GM18498 (cell line): Measurements from ENCODE around the gene ZBTB46.
"Not testable (repeated sequence)": the region's sequence is repeated elsewhere in the genome, so short reads cannot be mapped to it uniquely, and the experiment has no call there.

ENCODE experiments used
- ATAC-seq: cut with Tn5 transposase; IDR thresholded peaks from one replicate; pipeline ENCODE4 v1.9.1; 2021; ENCODE audit warnings: mild to moderate bottlenecking, moderate library complexity; ENCODE audit not compliant: unreplicated experiment

Gene ZBTB46, protein sequence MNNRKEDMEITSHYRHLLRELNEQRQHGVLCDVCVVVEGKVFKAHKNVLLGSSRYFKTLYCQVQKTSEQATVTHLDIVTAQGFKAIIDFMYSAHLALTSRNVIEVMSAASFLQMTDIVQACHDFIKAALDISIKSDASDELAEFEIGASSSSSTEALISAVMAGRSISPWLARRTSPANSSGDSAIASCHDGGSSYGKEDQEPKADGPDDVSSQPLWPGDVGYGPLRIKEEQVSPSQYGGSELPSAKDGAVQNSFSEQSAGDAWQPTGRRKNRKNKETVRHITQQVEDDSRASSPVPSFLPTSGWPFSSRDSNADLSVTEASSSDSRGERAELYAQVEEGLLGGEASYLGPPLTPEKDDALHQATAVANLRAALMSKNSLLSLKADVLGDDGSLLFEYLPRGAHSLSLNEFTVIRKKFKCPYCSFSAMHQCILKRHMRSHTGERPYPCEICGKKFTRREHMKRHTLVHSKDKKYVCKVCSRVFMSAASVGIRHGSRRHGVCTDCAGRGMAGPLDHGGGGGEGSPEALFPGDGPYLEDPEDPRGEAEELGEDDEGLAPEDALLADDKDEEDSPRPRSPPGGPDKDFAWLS

DNA sequence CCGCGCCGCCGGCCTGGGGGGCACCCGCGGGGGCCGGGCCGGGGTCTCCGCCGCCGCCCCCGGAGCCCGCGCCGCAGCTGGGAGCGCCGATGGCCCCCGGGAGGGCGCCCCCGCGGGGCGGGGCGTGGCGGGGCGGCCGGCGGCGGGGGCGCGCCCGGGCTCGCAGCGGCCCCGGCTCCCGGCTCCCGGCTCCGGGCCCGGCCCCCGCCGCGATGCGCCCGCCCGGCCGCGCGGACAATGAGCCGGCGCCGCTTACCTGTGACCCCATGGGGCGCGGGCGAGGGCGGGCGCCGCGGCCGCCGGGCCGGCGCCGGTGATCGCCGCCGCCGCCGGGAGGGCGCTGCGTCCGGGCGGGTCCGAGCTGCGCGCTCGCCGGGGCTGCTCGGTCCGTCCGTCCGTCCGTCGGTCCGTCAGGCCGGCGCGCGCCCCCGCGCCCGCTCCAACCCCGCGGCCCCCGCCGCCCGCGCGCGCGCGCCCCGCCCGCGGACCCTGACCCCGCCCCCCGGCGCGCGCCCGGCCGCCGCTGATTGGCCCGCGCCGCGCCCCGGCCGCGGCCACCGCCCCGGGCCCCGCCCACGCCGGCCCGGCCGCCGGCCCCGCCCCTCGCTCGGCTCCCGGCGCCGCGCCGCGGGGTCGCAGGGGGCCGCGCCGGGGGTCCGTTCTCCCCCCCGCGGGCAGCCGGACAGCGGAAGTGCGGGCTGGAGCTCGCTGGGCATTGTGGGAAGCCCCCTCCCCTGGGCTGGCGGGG is at the start of gene ZBTB46:
Gene ZBTB46 (minus strand): TSS at position 424 of the 748 bp plus-strand sequence. CDS start 40,507 bp downstream, outside the sequence.
- ATAC-seq: no peak

DNA sequence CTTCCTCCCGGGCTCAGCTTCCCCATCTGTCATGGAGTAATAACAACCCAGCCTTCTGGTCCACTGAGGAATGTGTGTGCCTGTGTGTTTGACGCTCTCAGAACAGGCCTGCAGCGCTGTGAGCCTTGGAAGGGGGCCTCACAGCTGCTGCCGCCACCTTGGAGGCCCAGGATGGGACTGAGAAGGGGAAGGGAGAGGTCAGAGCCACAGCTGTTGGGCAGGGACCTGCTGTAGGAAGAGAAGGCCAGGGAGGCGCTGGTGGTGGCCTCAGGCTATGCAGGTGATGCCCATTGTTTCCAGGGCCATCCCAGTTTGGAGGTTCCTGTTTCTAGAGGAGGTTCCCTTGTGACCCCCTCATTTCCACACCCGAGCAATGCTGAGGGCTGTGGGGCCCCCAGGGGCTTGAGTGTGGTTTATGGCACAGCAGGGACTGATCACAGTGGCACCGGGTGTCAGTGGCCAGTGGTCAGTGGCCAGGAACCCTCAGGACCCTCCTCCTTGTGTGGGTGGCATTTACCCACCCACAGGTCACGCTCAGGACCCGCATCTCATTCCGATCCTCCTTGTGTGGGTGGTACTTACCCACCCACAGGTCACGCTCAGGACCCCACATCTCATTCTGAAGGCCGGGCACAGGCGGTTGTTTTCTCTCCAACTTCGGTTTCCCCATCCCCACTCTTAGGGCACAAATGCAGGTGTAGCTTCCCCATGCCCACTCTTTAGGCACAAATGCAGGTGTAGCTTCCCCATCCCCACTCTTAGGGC is 48.0 kb upstream of the ZBTB46 start:
- no peak for ATAC-seq

DNA sequence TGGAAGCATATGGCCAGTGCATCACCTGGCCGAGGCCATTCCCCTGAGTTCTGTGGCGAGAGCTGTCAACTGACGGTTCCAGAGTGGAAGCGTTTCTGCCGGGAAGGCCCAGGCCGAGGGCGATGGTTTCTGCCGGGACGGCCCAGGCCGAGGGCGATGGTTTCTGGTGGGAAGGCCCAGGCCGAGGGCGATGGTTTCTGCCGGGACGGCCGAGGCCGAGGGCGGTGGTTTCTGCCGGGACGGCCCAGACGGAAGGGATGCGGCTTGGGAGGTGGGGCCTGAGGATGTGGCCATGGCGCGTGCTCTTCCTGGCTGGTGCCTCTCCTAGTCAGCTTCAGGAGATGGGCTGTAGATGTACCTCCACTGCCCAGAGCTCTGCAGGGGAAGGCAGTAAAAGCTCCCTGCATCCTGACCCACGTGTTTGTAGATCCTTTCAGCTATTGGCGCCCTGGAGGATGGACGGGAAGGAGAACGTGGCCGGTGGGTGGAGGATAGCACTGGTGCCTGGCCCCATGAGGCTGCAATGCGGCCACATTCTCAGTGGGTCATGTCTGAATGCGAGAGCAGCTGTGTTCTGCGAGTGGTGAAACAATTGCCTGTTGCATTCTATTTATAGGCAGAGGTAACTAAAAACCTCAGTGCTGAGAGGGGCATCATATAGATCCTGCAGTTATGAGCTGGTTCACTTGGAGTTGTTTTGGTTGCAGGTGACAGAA is 46.8 kb upstream of the ZBTB46 start:
- ATAC-seq: no peak

DNA sequence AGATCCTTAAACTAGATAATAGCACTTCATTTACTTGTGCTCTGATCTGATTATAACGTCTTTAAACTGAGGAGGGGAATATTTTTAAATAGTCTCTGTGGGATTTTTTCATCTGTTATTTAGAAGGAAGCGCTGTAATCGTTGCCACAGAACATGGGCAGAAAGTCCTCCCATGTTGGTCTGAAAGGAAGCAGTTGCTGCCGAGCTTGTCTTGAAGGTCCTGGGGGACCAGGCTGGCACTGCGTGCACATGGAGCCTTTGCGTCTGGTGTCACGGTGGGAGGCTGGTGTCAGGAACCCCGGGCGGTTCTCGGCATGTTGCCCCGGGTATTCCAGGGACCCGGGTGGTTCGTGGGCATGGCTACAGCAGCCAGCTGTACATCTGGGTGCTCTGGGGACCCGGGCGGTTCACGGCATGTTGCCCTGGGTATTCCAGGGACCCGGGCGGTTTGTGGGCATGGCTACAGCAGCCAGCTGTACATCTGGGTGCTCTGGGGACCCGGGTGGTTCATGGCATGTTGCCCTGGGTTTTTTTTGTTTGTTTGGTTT is 45.5 kb upstream of the ZBTB46 start:
- ATAC-seq: no peak

DNA sequence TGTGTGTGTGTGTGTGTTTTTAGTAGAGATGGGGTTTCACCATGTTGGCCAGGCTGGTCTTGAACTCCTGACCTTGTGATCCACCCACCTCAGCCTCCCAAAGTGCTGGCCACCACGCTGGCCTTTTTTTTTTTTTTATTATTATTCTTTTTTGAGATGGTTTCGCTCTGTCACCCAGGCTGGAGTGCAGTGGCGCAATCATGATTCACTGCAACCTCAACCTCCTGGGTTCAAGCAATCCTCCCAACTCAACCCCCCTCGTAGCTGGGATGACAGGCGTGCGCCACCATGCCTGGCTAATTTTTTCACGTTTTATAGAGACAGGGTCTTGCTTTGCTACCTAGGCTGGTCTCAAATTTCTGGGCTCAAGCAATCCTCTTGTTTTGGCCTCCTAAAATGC is 43.2 kb upstream of the ZBTB46 start:
- not testable (repeated sequence) for ATAC-seq

DNA sequence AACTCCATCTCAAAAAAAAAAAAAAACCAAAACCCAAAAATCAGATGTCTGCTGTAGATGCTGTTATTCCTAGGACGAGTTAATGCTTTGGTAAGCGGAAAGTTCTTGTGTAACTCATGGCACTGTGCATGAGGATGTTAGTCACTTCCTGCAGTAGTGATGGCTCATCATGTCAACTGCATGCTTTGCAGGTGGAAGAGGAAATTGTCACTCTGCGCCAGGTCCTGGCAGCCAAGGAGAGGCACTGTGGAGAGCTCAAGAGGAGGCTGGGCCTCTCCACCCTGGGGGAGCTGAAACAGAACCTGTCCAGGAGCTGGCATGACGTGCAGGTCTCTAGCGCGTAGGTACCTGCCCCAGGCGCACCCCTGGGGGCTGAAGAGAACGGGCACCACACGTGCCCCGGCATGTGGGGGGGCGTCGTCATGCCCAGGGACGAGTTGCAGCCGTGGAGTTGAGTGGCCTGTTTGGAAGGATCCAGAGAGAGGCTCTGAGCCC is 42.5 kb upstream of the ZBTB46 start:
- ATAC-seq: no peak

DNA sequence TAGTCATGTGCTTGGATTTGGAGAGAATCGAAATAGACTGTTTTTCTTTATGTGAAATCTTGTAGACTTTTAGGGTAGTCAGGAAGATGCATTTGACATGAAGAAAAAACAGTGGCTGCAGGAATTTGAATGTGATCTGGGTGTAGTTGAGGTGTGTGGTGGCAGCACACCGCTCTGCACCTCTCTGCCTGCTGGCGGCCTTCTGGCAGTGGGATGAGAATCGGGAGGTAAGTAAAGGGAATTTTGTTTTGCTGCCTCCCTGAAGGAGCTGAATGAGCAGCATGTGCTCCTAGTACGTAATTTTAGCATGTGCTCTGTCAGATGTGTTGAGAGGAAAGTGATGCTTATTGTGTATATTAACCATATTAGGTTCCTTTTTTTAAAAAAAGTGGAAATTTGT is 37.2 kb upstream of the ZBTB46 start:
- no peak for ATAC-seq

DNA sequence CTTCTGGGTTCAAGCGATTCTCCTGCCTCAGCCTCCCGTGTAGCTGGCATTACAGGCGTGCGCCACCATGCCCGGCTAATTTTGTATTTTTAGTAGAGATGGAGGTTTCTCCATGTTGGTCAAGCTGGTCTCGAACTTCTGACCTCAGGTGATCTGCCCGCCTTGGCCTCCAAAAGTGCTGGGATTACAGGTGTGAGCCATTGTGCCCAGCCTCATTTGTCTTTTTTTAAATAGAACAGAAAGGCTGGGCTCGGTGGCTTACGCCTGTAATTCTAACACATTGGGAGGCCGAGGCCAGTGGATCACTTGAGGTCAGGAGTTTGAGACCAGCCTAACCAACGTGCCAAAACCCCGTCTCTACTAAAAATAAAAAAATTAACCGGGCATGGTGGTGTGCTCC is 36.0 kb upstream of the ZBTB46 start:
- ATAC-seq: not testable (repeated sequence)

DNA sequence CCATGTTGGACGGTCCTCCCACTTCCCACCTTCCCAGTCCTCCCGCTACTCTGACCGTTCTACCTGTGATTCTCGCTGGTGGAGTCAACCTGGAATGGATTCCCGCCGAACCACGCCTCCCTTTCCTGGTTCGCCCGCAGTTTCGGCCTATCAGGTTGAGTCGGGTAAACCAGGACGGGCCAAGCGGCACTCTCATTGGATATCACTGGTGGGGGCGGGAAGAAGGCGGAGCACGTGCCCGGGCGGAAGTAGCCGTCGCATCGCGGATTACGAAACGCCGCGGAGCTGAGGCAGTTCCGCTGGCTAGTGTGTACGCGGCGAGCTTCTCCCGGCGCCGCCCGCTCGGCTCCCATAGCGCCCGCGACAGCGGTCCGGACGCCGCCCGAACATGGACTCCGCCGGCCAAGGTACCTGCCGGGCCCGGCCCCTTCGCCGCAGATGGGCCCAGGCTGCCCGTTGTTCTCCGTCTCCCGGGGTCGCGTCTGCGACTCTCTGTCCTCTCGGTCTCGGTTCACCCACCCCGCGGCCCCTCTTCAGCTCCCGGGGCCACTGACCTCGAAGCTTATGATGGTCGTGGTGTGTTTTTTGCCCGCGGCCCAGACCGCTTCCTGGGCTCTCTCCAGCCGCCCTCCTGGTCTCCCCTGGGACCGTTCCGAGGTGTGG is 34.0 kb upstream of the ZBTB46 start, which contains the start of gene TPD52L2:
Gene TPD52L2 (plus strand): TSS at position 293 of the 663 bp plus-strand sequence. CDS start 96 bp downstream, at position 389.
- ATAC-seq: peak; percentile 77

DNA sequence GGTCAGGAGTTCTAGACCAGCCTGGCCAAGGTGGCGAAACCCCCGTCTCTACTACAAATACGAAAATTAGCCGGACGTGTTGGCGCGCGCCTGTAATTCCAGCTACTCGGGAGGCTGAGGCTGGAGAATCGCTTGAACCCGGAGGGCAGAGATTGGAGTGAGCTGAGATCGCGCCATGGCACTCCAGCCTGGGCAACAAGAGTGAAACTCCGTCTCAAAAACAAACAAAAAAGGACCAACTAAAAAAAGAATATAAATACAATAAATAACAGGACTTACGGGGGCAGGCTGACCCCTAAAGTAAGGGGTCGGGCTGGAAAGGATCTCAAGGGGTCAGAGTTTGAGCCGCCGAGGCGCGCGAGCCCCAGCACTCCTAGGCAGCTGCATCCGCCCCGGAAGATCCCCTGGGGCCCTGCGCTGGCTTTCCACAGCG is 33.5 kb upstream of the ZBTB46 start:
- ATAC-seq: no peak

DNA sequence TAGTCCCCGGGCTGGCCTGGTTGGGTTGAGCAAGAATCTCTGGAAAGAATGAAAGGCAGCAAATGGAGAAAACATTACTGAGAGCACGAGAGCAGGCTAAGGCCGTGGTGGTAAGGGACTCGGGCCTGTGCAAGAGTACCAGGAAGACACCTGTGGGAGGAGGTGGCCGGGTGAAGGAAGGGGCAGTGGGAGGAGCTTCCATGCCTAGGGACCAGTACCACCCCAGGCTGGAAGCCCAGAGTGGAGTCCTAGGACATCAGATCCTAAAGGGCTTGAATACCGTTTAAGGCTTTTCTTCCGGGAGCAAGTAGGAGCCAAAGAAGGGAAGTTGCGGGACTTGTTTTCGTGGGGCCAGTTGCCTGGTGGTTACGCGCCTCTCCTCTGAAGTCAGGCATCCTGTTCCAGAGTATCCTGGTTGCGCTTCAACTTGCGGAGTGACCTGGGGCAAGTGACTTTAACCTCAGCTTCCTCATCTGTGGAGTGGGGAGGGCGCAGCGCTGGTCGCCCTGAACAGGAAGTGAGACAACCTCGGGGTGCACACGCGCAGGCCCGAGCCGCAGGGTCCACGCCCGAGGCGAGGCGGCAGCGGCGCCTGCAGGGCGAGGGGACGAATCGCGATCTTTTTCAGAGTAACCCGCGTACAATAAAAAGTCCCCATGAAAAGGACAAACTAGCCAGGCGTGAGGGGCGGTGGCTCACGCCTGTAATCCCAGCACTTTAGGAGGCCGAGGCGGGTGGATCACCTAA is 32.9 kb upstream of the ZBTB46 start:
- ATAC-seq: peak; percentile 69

DNA sequence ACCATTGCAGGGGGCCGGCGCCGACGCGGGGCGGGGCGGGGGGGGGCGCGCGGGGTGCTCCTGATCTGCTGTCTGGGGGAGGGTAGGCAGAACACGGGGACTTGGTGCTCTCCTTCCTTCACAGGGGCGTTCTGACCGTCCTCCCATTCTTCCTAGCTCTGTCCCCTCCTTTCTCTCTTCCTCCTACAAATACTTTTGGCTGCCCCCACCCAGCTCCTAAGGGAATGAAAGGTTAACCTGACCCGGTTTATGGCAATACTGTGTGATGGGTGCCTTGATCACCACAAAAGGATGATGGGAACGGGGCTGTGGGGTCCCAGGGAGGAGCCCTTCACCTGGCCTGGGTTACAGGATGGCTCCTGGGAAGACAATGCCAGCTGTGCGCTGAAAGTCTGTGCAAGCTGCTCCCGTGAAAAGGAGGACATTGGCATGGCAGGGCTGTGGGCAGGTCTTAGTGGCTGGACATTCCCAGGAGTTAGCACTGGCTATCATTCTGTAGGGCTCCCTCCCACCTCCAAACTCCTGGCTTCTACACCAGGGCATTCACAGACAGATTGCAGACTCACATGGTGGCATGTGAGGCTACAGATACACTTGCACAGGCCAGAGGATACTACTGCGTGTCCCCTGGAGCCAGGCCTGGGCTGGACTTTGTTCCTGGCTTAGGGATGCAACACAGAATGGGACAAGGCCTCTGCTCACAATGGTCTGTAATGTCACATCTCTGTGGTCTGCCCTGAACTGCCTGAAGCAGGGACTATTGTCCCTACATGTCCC is 32.1 kb upstream of the ZBTB46 start:
- no peak for ATAC-seq

DNA sequence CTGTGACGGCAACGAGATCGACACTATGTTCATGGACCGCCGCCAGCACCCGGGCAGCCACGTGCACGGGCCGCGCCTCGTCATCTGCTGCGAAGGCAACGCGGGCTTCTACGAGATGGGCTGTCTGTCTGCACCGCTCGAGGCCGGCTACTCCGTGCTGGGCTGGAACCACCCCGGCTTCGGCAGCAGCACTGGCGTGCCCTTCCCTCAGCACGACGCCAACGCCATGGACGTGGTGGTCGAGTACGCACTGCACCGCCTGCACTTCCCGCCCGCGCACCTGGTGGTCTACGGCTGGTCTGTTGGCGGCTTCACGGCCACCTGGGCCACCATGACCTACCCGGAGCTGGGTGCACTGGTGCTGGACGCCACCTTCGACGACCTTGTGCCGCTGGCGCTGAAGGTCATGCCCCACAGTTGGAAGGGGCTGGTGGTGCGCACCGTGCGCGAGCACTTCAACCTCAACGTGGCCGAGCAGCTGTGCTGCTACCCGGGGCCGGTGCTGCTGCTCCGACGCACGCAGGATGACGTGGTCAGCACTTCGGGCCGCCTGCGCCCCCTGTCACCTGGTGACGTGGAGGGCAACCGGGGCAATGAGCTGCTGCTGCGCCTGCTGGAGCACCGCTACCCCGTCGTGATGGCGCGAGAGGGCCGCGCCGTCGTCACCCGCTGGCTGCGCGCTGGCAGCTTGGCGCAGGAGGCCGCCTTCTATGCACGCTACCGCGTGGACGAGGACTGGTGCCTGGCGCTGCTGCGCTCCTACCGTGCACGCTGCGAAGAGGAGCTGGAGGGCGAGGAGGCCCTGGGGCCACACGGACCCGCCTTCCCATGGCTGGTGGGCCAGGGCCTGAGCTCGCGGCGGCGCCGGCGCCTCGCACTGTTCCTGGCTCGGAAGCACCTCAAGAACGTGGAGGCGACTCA is 31.2 kb upstream of the ZBTB46 start:
- ATAC-seq: no peak

DNA sequence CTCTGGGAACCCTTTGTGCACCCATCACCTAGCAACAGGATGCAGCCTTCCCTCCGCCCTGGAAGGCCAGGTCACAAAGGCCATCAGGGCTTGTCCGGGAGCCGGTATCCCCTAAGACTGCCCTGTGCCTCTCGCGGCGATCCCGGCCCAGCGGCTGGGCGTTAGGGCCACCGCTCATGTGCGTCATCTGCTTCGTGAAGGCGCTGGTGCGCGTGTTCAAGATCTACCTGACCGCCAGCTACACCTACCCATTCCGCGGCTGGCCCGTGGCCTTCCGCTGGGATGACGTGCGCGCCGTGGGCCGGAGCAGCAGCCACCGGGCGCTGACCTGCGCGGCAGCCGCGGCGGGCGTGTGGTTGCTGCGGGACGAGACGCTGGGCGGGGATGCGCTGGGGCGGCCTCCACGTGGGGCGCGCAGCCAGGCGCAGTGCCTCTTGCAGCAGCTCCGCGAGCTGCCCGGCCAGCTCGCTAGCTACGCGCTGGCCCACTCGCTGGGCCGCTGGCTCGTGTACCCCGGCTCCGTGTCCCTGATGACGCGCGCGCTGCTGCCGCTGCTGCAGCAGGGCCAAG is 30.4 kb upstream of the ZBTB46 start, which contains the start of gene ABHD16B:
Gene ABHD16B (plus strand): TSS at position 134 of the 570 bp plus-strand sequence. CDS start 43 bp downstream, at position 177.
- ATAC-seq: no peak

DNA sequence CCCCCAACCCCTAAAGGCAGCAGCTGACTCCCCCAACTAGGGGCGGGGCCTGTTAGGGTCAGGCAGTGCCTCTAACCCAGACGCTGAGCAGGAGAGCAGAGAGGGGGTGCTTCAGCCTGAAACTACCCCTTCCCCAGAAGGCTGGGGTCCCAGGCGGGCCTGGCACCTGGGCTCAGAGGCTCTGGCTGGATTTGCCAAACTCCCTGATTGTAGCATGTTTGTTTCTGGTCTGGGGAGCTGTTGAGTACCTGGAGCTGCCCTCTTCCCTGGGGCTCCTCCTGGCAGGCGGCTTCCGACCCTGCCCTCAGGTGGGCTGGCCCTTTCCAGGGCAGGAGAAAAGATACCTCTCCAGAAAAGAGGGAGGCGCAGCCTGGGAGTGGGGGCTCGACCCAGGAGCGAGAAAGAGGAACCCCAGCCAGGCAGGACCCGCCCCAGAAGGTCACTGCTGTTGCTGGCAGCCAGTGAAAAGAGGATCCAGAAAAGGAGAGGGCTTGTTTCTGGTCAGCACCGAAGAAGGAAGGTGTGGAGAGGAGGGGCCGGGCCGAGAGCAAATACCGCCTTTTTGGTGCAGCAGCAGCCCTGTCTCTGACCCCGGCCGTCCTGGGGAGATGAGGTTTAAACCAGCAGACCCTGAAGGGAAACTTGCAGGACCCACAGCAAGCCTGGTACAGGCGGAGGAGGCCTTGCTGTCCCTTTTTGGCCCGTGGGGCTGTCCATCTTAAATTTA is 29.4 kb upstream of the ZBTB46 start:
- no peak for ATAC-seq
